ENCODE measurements around the gene CLCNKA.
"Not testable (repeated sequence)": the region's sequence is repeated elsewhere in the genome, so short reads cannot be mapped to it uniquely, and the experiment has no call there.

The CLCNKA gene

GRCh38 chr1:16043521-16043920, 21.7 kb downstream of the CLCNKA start, which contains the start of gene CLCNKB:
TSS of gene CLCNKB (plus strand) at chr1:16043782. CDS start at chr1:16044493, 711 bp downstream.
- ATAC-seq (replicated peaks) = no peak
- no peaks in the 10 kb centered on the region for H3K9me3 Mint-ChIP-seq

GRCh38 chr1:16043950-16044349, 22.1 kb downstream of the CLCNKA start:
- ATAC-seq (replicated peaks) (no peak), DNase-seq (no peak)
- no peaks in the 10 kb centered on the region for H3K4me1 Mint-ChIP-seq (ENCODE audit: low read depth in 2 of 2)
- H3K4me3 Mint-ChIP-seq = no peak overlapping the region
- peaks cover 14 to 74% of the 10 kb centered on the region in 2 donors for H3K27me3 Mint-ChIP-seq
- H3K36me3 Mint-ChIP-seq (ENCODE audit: insufficient read depth) = no peaks in the 10 kb centered on the region
- H3K27ac Mint-ChIP-seq = no peak overlapping the region
- no peaks in the 10 kb centered on the region for H3K9me3 Mint-ChIP-seq

More at GRCh38 chr1:16043521-16043920, 21.7 kb downstream of the CLCNKA start, which contains the start of gene CLCNKB:
- no peak for DNase-seq
- H3K4me1 Mint-ChIP-seq (ENCODE audit: low read depth in 2 of 2) = no peaks in the 10 kb centered on the region
- peaks cover 14 to 74% of the 10 kb centered on the region in 2 donors for H3K27me3 Mint-ChIP-seq
- H3K4me3 Mint-ChIP-seq = no peak within 1 kb of the TSS
- H3K27ac Mint-ChIP-seq = no peak within 1 kb of the TSS
- no peaks in the 10 kb centered on the region for H3K36me3 Mint-ChIP-seq (ENCODE audit: insufficient read depth)

- Mint-ChIP-seq H3K9me3 (no peaks in the 10 kb centered on the region), H3K27me3 (peaks cover 22 to 78% of the 10 kb centered on the region in 2 donors), H3K4me3 (peak overlapping the region in 1 of 2 donors; percentile 9), H3K36me3 (ENCODE audit: insufficient read depth) (no peaks in the 10 kb centered on the region), H3K27ac (no peak overlapping the region), H3K4me1 (ENCODE audit: low read depth in 2 of 2) (peaks cover 0 to 2% of the 10 kb centered on the region in 2 donors)
- DNase-seq (no peak), ATAC-seq (replicated peaks) (no peak)
Measured at GRCh38 chr1:16046842-16047241, 25.0 kb downstream of the CLCNKA start.

GRCh38 chr1:16047791-16048475, 26.1 kb downstream of the CLCNKA start:
- Mint-ChIP-seq H3K36me3 (ENCODE audit: insufficient read depth) (no peaks in the 10 kb centered on the region), H3K27ac (no peak overlapping the region), H3K4me1 (ENCODE audit: low read depth in 2 of 2) (peaks cover 0 to 2% of the 10 kb centered on the region in 2 donors), H3K9me3 (no peaks in the 10 kb centered on the region), H3K27me3 (peaks cover 22 to 78% of the 10 kb centered on the region in 2 donors), H3K4me3 (peak overlapping the region in 1 of 2 donors; percentile 40)
- DNase-seq (no peak), ATAC-seq (replicated peaks) (no peak)

GRCh38 chr1:16048573-16049189, 26.8 kb downstream of the CLCNKA start:
- Mint-ChIP-seq H3K4me3 (peak overlapping the region in 1 of 2 donors; percentile 41), H3K36me3 (ENCODE audit: insufficient read depth) (no peaks in the 10 kb centered on the region), H3K27ac (no peak overlapping the region), H3K27me3 (peaks cover 22 to 71% of the 10 kb centered on the region in 2 donors), H3K4me1 (ENCODE audit: low read depth in 2 of 2) (peaks cover 0 to 2% of the 10 kb centered on the region in 2 donors), H3K9me3 (no peaks in the 10 kb centered on the region)
- ATAC-seq (replicated peaks) (peak; percentile 61), DNase-seq (peak in 1 of 3 experiments; percentile 18)

- peaks cover 0 to 2% of the 10 kb centered on the region in 2 donors for H3K4me1 Mint-ChIP-seq (ENCODE audit: low read depth in 2 of 2)
- peaks cover 22 to 59% of the 10 kb centered on the region in 2 donors for H3K27me3 Mint-ChIP-seq
- no peaks in the 10 kb centered on the region for H3K9me3 Mint-ChIP-seq
- no peaks in the 10 kb centered on the region for H3K36me3 Mint-ChIP-seq (ENCODE audit: insufficient read depth)
- no peak overlapping the region for H3K27ac Mint-ChIP-seq
- ATAC-seq (replicated peaks) (no peak), DNase-seq (no peak)
- no peak overlapping the region for H3K4me3 Mint-ChIP-seq
Measured at GRCh38 chr1:16050328-16050727, 28.5 kb downstream of the CLCNKA start.

- DNase-seq = no peak
- no peaks in the 10 kb centered on the region for H3K9me3 Mint-ChIP-seq
- H3K27ac Mint-ChIP-seq = no peak overlapping the region
- H3K4me3 Mint-ChIP-seq = no peak overlapping the region
- peaks cover 22 to 52% of the 10 kb centered on the region in 2 donors for H3K27me3 Mint-ChIP-seq
- peaks cover 0 to 5% of the 10 kb centered on the region in 2 donors for H3K4me1 Mint-ChIP-seq (ENCODE audit: low read depth in 2 of 2)
- ATAC-seq (replicated peaks) = no peak
- H3K36me3 Mint-ChIP-seq (ENCODE audit: insufficient read depth) = no peaks in the 10 kb centered on the region
Measured at GRCh38 chr1:16051039-16051438, 29.2 kb downstream of the CLCNKA start.

- peaks cover 22 to 43% of the 10 kb centered on the region in 2 donors for H3K27me3 Mint-ChIP-seq
- H3K27ac Mint-ChIP-seq, H3K4me3 Mint-ChIP-seq: not testable (repeated sequence)
Measured at GRCh38 chr1:16051949-16052348, 30.1 kb downstream of the CLCNKA start.

GRCh38 chr1:16053781-16054502, 32.1 kb downstream of the CLCNKA start:
- no peak for DNase-seq
- H3K27ac Mint-ChIP-seq = no peak overlapping the region
- H3K9me3 Mint-ChIP-seq = no peaks in the 10 kb centered on the region
- no peak overlapping the region for H3K4me3 Mint-ChIP-seq
- peaks cover 14 to 42% of the 10 kb centered on the region in 2 donors for H3K27me3 Mint-ChIP-seq
- peaks cover 3% of the 10 kb centered on the region for H3K36me3 Mint-ChIP-seq (ENCODE audit: insufficient read depth)
- no peak for ATAC-seq (replicated peaks)
- H3K4me1 Mint-ChIP-seq (ENCODE audit: low read depth in 2 of 2) = peaks cover 0 to 8% of the 10 kb centered on the region in 2 donors

More at GRCh38 chr1:16051949-16052348, 30.1 kb downstream of the CLCNKA start:
- not testable (repeated sequence) for DNase-seq; H3K36me3 Mint-ChIP-seq (ENCODE audit: insufficient read depth); ATAC-seq (replicated peaks); H3K9me3 Mint-ChIP-seq; H3K4me1 Mint-ChIP-seq (ENCODE audit: low read depth in 2 of 2)

- Mint-ChIP-seq H3K9me3 (no peaks in the 10 kb centered on the region), H3K27ac (no peak overlapping the region), H3K36me3 (ENCODE audit: insufficient read depth) (peaks cover 3% of the 10 kb centered on the region), H3K4me1 (ENCODE audit: low read depth in 2 of 2) (peaks cover 0 to 7% of the 10 kb centered on the region in 2 donors), H3K4me3 (no peak overlapping the region), H3K27me3 (peaks cover 7 to 34% of the 10 kb centered on the region in 2 donors)
- DNase-seq (no peak), ATAC-seq (replicated peaks) (no peak)
Measured at GRCh38 chr1:16054598-16055540, 33.0 kb downstream of the CLCNKA start.

- Mint-ChIP-seq H3K4me1 (ENCODE audit: low read depth in 2 of 2) (peaks cover 0 to 6% of the 10 kb centered on the region in 2 donors), H3K4me3 (peak overlapping the region in 1 of 2 donors; percentile 17), H3K9me3 (no peaks in the 10 kb centered on the region), H3K36me3 (ENCODE audit: insufficient read depth) (peaks cover 3% of the 10 kb centered on the region), H3K27me3 (peaks cover 0 to 32% of the 10 kb centered on the region in 2 donors), H3K27ac (no peak overlapping the region)
- DNase-seq (peak; percentile 78 to 84 (median 83)), ATAC-seq (replicated peaks) (peak; percentile 99)
Measured at GRCh38 chr1:16055613-16056520, 34.0 kb downstream of the CLCNKA start.

GRCh38 chr1:16056521-16056912, 34.7 kb downstream of the CLCNKA start:
- not testable (repeated sequence) for ATAC-seq (replicated peaks); H3K36me3 Mint-ChIP-seq (ENCODE audit: insufficient read depth)

More at GRCh38 chr1:16056521-16056912, 34.7 kb downstream of the CLCNKA start:
- not testable (repeated sequence) for H3K4me3 Mint-ChIP-seq; H3K4me1 Mint-ChIP-seq (ENCODE audit: low read depth in 2 of 2); DNase-seq; H3K9me3 Mint-ChIP-seq; H3K27ac Mint-ChIP-seq
- H3K27me3 Mint-ChIP-seq = peaks cover 0 to 26% of the 10 kb centered on the region in 2 donors
